NCI-H2196 (cell line): ENCODE measurements around the gene EIF4G3.

ENCODE experiments used
- DNase-seq: peaks from one replicate; lab custom pipeline; 2025; ENCODE audit not compliant: unreplicated experiment; lab: John Stamatoyannopoulos, UW

EIF4G3 gene

DNA sequence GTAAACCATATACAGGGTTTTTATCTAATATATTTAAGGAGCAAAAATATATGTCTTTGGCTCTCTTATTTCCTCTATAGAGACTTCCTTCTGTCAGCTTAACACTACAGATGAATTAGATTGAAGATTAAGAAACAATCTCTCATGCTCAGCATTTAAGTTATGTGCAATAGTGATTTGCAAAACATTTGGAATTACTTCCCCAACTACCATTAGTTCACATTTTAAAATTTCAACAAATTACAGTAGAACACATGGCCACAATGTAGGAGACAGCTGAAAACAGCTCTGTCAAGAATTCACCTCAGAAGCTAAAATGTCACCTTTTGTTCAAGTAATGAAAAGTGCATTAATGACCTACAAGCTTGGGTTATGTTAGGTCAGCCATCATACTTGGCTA lies 177.9 kb downstream of the EIF4G3 start:
- no peak for DNase-seq

DNA sequence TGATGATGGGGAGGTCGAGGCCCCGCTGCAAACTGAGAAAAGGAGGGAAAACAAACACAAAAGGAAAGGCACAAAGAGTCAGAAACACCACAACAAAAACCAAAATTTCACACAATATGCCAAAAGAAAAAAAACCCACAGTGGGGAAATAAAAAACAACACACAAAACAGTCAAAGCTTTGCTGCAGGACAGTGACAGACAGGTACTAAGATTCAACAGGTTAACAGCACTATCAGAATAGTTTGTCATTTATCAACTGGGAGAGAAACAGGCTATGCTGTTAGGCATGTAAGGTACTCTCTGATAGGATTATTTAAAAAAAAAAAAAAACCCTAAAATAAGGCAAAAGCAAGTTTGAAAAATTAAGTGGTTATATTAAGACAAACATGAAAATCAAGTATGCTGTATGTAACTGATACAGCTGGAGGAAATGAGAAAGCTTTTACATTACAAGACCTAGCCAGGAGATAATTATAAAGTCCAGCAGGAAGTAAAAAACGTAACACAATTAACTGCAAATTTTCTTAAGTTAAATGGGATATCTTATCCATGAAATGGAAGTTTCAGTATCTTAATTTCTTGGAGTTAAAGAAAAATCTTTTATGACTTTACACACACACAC lies 179.0 kb downstream of the EIF4G3 start:
- DNase-seq, result no peak

DNA sequence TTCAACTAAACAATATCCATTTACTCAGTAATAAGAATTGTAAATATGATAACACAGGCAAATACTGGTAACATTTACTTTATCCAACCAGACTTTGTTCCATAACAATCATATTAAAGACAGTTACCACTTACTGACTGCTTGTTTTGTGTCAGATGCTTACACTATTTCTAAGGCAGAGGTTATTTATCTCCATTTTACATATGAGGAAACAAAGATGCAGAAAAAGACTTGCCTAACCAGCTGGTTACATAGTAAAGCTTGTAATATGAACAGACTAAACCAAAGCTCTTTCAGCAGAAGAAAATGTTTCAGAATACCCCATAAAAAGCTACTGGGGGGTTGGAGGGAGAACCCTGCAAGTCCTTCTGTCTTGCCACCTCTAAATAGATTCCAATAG lies 180.1 kb downstream of the EIF4G3 start:
- DNase-seq, result no peak

DNA sequence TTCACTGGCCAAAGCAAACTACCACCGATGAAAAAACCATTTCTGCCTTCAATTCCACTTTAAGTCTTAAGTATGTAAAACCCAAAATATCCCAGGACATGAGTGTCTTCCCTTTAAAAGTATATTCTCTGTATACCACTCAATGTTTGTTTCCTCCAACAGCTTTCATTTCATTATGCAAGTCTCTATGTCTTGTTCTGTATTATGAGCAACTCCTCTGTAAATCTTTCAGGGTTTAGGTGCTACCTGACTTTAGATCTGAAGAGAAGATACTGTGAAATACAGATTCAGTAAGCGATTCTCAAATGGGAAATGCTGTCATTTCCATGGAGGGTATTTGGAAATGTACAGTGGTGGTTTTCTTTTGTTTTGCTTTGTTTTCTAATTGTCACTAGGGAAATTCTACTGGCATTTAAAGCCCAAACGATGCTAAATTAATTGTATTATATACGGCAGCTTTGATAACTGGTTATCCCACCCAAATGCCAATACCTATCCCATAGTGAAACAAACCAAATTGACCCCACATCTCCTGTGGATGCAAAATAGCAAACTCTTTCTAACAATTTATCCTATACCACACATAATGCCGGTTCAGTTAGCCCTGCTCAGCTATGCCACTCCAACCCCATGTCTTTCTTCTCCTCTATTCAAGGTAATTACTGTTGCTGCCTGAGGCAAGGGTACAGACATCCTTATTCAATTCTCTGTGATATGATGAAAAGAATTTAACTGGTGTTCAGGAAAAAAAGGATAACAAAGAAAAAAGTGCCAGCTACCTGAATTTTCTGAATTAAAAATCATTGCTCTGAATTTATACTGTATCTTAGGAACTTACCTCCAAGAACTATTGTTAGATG lies 182.8 kb downstream of the EIF4G3 start:
- DNase-seq, result no peak

DNA sequence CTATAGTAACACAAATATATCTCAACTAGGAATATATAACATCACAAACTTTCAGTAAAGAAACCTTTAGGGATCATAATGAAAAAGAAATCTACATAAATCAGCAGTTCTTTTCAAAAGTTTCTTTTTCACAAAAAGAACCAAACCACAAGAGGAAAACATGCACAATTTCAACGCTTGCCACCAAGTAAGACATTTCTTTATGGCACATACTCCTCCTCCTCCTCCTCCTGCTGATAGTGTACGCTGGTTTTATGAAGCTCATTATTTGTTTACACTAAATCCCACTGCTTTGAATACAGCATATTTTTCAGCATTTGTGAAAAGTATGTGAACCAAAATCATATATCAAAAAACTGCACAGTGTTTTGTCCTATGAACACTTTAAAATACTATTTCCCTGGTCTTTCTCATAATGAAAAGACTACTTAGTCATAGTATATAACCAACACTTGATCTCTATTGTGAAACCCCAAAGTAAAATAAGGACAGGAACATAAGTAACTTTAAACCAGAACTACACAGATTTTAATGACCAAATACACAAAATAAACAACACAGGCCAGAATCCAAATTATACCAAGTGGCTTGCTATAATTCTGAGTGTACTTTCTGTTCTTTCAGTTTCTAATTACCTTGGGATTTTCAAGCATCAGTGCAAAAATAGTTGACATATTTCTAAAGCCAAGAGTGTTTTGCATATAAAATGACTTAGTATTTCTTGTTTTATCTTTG lies 184.2 kb downstream of the EIF4G3 start:
- DNase-seq, result no peak

DNA sequence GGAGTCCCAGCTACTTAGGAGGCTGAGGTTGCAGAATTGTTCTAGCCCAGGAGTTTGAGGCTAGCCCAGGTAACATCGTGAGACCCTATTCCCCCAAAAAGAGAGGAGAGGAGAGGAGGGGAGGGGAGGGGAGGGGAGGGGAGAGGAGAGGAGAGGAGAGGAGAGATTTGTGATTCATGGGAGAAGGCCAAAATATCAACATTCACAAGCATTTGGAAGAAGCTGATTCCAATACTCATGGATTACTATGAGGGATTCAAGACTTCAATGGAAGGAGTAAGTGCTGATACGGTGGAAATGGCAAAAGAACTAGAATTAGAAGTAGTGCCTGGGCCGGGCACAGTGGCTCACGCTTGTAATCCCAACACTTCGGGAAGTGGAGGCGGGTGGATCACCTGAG lies 187.8 kb downstream of the EIF4G3 start:
- DNase-seq, result no peak

DNA sequence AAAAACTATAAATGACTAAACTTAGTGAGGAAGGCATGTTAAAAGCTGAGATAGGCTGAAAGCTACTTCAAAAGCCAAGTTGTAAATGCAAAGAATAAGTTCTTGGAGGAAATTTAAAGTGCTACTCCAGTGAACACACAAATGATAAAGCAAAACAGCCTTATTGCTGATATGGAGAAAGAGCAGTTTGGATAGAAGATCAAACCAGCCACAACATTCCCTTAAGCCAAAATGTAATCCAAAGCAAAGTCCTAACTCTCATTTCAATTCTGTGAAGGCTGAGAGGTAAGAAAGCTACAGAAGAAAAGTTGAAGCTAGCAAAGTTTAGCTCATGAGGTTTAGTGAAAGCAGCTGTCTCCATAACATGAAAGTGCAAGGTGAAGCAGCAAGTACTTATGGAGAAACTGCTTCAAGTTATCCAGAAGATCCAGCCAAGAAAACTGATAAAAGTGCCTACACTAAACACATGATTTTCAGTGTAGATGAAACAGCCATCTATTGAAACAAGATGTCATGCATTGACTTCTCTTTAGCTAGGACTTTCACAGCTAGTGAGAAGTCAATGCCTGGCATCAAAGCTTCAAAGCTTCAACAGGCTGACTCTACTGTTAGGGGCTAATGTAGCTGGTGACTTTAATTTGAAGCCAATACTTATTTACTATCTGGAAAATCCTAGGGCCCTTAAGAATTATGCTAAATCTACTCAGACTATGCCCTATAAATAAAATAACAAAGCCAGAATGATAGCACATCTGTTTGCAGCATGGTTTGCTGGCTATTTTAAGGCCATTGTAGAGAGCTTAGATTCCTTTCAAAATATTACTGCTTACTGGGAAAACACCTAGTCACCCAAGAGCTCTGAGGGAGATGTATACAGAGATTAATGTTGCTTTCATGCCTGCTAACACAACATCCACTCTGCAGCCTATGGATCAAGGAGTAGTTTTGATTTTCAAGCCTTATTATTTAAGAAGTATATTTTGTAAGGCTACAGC lies 188.6 kb downstream of the EIF4G3 start:
- DNase-seq, result no peak

DNA sequence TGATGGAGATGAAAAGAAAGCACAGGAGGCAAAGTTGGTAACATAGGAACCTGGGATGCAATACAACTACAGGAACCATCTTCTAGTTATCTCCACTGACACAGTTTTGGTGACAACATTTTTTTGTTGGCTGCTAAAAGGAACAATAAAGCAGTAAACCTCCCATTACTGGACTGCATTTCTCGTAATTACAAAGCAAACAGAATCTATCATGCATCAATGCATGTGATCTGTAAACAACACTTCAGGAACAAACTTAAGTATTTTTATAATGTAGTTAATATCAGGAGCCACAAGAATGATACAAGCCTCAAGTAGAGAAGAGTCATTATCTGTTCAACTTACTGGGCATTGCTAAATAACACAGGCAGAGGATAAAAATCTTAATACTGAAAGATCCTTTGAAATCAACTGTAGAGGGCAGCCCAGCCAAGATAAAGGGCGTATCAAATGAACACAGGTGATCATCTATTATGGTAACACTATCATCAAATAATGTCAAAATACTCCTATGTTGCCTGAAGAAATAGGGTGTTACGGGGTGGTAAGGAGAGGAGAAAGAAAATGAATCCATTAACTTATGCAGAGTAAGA lies 193.3 kb downstream of the EIF4G3 start:
- DNase-seq, result peak; percentile 28

DNA sequence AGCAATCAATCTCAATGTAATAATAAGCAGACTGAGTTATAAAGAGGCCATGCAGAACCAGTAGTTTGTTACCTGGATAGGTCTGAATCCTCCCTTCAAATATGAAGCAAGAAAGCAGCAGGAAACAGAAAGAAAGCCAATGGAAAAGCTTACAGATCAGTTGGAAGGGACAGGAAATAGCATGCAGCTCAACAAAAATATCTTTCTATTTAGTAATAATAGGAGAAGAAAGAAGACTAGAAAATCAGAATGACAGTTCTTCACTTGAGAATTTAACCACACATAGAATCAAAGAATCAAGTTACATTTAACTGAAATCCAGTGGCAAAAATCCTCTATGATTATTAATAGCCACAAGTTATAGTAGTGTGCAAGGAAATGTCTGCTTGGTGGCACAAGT lies 194.4 kb downstream of the EIF4G3 start:
- no peak for DNase-seq

DNA sequence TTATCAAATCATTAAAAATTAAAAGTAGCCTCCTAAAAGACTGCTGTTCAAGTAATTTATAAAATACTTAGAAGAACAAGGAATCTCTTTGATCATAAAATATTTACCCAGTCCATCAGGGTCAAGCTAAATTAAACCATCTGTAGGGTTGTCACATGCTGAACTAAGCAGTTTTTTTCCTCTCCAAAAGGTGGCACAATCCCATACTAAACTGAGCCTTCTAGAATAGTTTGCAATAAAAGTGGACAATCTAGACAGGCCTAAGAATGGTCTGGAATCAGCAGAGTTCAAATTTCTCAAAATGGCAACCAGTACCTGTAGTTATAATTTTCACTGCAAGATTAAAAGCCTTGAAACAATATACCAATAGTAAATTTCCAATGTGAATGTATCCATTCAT lies 194.8 kb downstream of the EIF4G3 start:
- DNase-seq, result no peak

DNA sequence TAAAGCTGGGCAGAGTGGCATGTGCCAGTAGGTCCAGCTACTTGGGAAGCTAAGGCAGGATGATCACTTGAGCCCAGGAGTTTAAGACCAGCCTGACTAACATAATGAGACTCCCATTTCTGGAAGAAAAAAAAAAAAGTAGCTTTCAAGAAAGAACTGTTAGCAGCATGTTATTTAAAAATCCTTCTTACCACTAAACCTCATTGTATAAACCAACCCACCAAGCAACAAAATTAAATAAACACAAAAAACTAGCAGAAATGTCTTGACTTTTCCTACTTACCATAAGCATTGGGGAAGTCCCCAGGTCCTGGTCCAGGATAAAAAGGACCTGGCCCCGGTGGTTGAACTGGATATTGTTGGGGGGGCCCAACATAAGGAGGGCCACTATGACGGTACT lies 196.6 kb downstream of the EIF4G3 start:
- DNase-seq, result no peak

DNA sequence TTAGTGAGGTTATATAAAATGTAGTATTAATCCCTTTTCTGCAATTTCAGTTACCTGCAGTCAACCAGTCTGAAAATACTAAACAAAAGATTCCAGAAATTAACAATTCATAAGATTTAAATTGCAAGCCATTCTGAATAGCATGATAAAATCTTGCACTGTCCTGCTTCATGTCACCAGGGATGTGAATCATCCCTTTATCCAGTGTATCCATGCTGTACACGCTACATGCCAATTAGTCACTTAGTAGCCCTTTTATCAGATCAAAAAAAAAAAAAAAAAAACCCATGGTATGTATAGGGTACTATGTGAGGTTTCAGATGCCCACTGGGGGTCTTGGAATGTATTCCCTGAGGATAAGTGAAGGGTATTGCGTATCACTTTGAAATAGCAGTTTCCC lies 198.3 kb downstream of the EIF4G3 start:
- no peak for DNase-seq

DNA sequence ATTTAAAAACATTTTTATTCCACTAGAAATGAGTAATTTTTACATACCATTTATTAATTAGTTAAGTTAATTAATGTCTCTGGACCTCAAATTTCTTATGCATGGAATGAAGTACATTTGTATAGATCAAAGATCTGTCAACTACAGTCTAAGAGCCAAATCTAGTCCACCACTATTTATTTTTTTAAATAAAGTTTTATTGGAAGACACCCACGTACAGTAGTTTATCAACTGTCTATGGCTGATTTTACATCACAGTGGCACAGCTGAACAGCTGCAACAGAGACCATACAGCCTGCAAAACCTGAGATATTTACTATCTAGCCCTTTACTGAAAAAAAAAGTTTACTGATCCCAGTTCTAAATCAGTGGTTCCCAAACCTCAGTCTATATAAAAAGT lies 201.0 kb downstream of the EIF4G3 start:
- no peak for DNase-seq

DNA sequence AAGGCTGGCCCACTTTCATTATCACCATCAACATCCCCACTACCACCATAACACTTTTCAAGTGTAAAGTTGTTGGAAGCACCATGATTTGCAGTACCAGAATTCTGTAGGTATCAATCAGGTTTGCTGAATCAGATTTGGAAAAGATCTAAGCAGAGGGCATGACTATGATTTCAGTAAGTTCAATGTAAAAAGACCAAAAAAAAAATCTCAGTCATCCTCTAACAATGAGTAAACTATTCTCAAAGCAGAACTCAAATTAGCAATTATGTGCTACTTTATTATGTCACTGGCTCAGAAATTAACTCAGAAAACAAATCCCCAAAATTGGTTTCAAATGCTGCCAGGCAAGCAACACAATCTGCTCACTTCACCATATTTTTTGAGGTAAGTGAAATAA lies 201.7 kb downstream of the EIF4G3 start:
- no peak for DNase-seq

DNA sequence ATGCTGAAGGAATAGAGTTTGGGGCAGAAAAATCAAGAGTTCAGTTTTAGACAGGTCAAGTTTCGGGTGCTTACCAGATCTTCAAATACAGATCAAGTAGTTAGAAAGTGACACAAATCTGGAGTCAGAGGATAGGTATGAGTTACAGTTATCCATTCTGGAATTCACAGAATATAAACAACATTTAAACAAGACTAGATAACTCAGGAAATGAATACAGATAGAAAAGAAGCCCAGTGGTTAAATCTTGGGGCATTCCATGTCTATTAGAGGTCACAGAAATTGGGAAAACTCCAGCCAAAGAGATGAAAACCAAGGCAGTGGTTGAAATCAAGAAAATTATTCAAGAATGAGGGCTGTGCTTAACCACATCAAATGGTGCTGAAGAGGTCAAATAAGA lies 202.6 kb downstream of the EIF4G3 start:
- DNase-seq, result no peak

DNA sequence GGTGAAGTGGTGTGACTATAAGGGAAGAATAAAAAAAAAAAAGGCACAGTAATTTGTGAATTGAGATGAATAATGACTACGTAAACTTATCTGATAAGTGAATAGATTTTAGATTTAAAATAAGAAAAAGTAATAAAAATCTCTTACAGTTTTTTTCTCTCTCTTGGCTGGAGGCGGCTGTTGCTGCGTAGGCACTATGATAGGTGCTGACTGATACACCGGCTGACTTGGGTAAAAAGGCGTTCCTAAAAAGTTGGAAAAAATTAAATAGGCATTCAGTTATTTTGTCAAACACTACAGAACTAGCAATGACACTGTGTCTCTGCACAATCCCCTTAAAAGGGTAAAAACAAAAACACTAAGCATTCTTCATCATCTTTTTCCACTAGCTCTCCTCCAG lies 203.8 kb downstream of the EIF4G3 start:
- DNase-seq, result no peak

DNA sequence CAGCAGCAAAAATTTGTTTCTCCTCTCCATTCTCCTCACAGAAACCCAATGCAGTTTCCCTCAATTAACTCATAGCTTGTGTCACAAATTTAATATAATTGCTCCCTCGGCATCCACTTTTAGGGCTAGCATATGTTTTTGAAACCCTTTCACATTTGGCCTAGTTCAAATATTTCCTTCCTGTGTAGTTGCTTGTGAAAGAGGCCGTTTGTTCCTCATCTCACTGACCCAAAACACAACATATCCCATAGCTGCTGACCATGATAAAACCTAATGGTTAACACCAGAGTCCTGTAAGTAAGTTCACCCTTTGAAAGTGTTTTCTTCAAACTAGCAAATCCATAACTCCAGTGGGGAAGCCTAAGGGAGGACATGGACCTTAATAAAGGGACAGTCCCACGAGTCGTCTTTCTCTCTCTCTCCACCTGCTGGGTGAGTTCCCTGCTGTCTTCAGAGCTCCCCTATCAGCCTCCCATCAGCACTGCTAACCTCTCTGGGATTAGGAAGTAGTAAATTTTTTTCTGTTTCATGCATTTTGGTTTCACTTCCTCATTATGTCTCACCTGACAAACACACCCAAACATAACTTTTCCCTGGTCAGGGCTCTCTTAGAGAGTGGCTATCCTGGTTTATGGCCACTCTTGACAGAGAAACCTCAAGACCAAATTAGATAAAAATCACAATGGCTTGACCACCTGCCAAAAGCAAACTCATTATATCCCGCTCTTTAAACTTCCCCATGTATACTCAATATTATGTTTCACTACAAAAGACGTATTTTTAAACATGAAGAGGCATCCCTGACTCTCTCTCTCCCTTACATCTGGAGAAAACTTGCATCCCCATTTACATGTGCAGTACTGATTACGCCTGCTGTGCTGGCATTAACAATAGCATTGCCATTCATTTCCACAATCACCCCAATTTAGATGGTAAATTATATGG lies 211.9 kb downstream of the EIF4G3 start:
- peak; percentile 70 for DNase-seq

DNA sequence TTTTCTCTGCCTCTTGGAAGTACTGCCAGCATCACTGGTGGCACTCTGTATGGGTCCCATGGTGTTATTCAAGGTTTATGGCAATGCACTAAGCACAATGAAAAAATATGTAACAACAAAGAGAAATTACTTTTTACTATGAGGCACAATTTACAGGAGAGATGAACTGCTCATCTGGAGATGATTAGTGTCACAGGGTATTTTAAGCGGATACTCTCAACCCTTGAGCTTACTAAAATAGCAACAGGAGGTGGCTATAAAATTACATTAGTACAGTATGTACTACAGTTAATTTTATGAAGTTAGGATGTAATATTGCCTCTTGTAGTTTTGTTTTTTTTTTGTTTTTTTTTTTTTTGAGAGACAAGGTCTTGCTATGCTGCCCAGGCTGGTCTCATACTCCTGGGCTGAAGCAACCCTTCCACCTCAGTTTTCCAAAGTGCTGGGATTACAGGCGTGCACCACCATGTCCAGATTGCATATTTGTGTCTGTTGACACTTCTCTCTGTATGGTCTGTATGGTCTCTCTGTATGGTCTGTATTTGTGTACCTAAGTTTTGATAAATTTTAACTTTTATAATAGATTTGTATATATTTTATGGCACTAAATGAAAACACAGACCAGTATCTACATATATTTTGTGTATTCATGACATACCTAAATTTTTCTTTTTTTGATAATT lies 214.0 kb downstream of the EIF4G3 start:
- DNase-seq, result no peak

DNA sequence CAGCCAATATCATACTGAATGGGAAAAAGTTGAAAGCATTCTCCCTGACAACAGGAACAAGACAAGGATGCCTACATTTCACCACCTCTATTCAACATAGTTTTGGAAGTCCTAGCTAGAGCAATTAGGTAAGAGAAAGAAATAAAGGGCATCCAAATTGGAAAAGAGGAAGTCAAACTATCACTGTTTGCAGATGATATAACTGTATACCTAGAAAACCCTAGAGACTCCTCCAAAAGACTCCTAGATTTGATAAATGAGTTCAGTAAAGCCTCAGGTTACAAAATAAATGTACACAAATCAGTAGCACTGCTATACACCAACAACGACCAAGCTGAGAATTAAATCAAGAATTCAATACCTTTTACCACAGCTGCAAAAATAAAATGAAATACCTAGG lies 218.3 kb downstream of the EIF4G3 start:
- no peak for DNase-seq
